H9 (cell line): Measurements from ENCODE around the gene BCL6B. TPM values are rescaled to one million over a fixed set of nuclear protein-coding genes. Genes with fewer than 3 reads are reported as not detected.

Experiments
- DNase-seq: peaks from one replicate; pipeline ENCODE4 v3.0.0-alpha.2; 2017
- H2AFZ ChIP-seq: one replicate; pipeline ENCODE4 v1.6.1; 2013; ENCODE audit warnings: mild to moderate bottlenecking, low read length, control low read depth, moderate library complexity
- H2AK5ac ChIP-seq: 2 replicates; pipeline ENCODE4 v1.6.1; 2013; ENCODE audit warnings: low read length, control low read depth, mixed read lengths; ENCODE audit not compliant: insufficient read length
- H2BK120ac ChIP-seq: one replicate; pipeline ENCODE4 v1.6.1; 2013; ENCODE audit warnings: low read depth, mild to moderate bottlenecking, low read length, control low read depth, inconsistent platforms; ENCODE audit not compliant: poor library complexity, severe bottlenecking
- H2BK12ac ChIP-seq: 2 replicates; pipeline ENCODE4 v1.6.1; 2013; ENCODE audit warnings: low read length, control low read depth, mixed read lengths, low read depth; ENCODE audit not compliant: insufficient read length
- H2BK15ac ChIP-seq: 2 replicates; pipeline ENCODE4 v1.6.1; 2013; ENCODE audit warnings: low read depth, low read length, control low read depth
- H2BK20ac ChIP-seq: one replicate; pipeline ENCODE4 v1.6.1; 2013; ENCODE audit warnings: low read depth, mild to moderate bottlenecking, low read length, control low read depth, inconsistent platforms; ENCODE audit not compliant: poor library complexity, severe bottlenecking
- H2BK5ac ChIP-seq: 2 replicates; pipeline ENCODE4 v1.6.1; 2013; ENCODE audit warnings: low read length, control low read depth, mixed read lengths; ENCODE audit not compliant: insufficient read length
- H3K14ac ChIP-seq: 2 replicates; pipeline ENCODE4 v1.6.1; 2013; ENCODE audit warnings: low read length, control low read depth; ENCODE audit not compliant: insufficient read depth
- H3K18ac ChIP-seq: 2 replicates; pipeline ENCODE4 v1.6.1; 2013; ENCODE audit warnings: low read depth, mild to moderate bottlenecking, mixed read lengths, low read length, control low read depth; ENCODE audit not compliant: insufficient read length
- H3K23ac ChIP-seq: 2 replicates; pipeline ENCODE4 v1.6.1; 2013; ENCODE audit warnings: low read length, control low read depth, mixed read lengths, low read depth; ENCODE audit not compliant: insufficient read length
- H3K23me2 ChIP-seq: 2 replicates; pipeline ENCODE4 v1.6.1; 2013; ENCODE audit warnings: low read depth, mild to moderate bottlenecking, mixed read lengths, low read length, control low read depth; ENCODE audit not compliant: insufficient read length, poor library complexity, severe bottlenecking
- H3K27ac ChIP-seq: 2 replicates; pipeline ENCODE4 v1.5.1; 2013; ENCODE audit warnings: low read length, control low read depth, mixed read lengths, low read depth; ENCODE audit not compliant: insufficient read length
- H3K27me3 ChIP-seq: 2 replicates; pipeline ENCODE4 v1.6.1; 2013; ENCODE audit warnings: low read length, control low read depth, inconsistent platforms; ENCODE audit not compliant: insufficient read depth
- H3K4ac ChIP-seq: 2 replicates; pipeline ENCODE4 v1.6.1; 2013; ENCODE audit warnings: low read depth, mild to moderate bottlenecking, control low read depth, inconsistent platforms, low read length, moderate library complexity
- H3K4me1 ChIP-seq: 2 replicates; pipeline ENCODE4 v1.6.1; 2013; ENCODE audit warnings: low read length, control low read depth, inconsistent platforms; ENCODE audit not compliant: insufficient read depth
- H3K4me2 ChIP-seq: 2 replicates; pipeline ENCODE4 v1.6.1; 2013; ENCODE audit warnings: low read length, control low read depth, mixed read lengths; ENCODE audit not compliant: insufficient read length, insufficient read depth
- H3K56ac ChIP-seq: 2 replicates; pipeline ENCODE4 v1.6.1; 2013; ENCODE audit warnings: low read depth, mild to moderate bottlenecking, mixed read lengths, low read length, control low read depth; ENCODE audit not compliant: insufficient read length
- H3K79me1 ChIP-seq: 2 replicates; pipeline ENCODE4 v1.6.1; 2013; ENCODE audit warnings: low read depth, mild to moderate bottlenecking, moderate library complexity, low read length, control low read depth, inconsistent platforms; ENCODE audit not compliant: insufficient read depth, poor library complexity, severe bottlenecking
- H3K79me2 ChIP-seq: 2 replicates; pipeline ENCODE4 v1.6.1; 2013; ENCODE audit warnings: low read length, control low read depth, inconsistent platforms; ENCODE audit not compliant: insufficient read depth
- H3K9ac ChIP-seq: 2 replicates; pipeline ENCODE4 v1.6.1; 2013; ENCODE audit warnings: low read length, control low read depth, mixed read lengths; ENCODE audit not compliant: insufficient read length; ENCODE audit errors: extremely low read depth
- H3K9me3 ChIP-seq: one replicate; pipeline ENCODE4 v1.6.1; 2013; ENCODE audit warnings: low read depth, low read length, inconsistent platforms; ENCODE audit not compliant: control insufficient read depth
- H3T11ph ChIP-seq: one replicate; pipeline ENCODE4 v1.6.1; 2013; ENCODE audit warnings: mild to moderate bottlenecking, low read length, control low read depth, inconsistent platforms
- H4K20me1 ChIP-seq: one replicate; pipeline ENCODE4 v1.6.1; 2013; ENCODE audit not compliant: control insufficient read depth, insufficient read length, insufficient read depth
- H4K5ac ChIP-seq: 2 replicates; pipeline ENCODE4 v1.6.1; 2013; ENCODE audit warnings: low read depth, mild to moderate bottlenecking, mixed read lengths, low read length, control low read depth; ENCODE audit not compliant: insufficient read length
- H4K8ac ChIP-seq: replicated peaks from 2 replicates; pipeline ENCODE4 v1.6.1; 2013; ENCODE audit warnings: low read length, control low read depth, mixed read lengths, low read depth; ENCODE audit not compliant: insufficient read length
- H4K91ac ChIP-seq: 2 replicates; pipeline ENCODE4 v1.6.1; 2013; ENCODE audit warnings: low read depth, mild to moderate bottlenecking, moderate library complexity, mixed read lengths, low read length, control low read depth; ENCODE audit not compliant: insufficient read length
- H3K27ac Mint-ChIP-seq, 3 experiments: 2 replicates in 2 of 3; 3 replicates in 1 of 3; pipeline ENCODE4 v1.8.0; 2020 to 2021; ENCODE audit warnings: mixed read lengths in 3 of 3, mild to moderate bottlenecking in 1 of 3, moderate library complexity in 1 of 3
- H3K27me3 Mint-ChIP-seq: 2 replicates; pipeline ENCODE4 v1.8.0; 2021; ENCODE audit warnings: low read depth, mild to moderate bottlenecking, moderate library complexity, mixed read lengths
- H3K36me3 Mint-ChIP-seq, 3 experiments: 2 replicates in 2 of 3; 3 replicates in 1 of 3; pipeline ENCODE4 v1.8.0; 2020 to 2021; ENCODE audit warnings: low read depth in 3 of 3, mixed read lengths in 3 of 3; ENCODE audit not compliant: insufficient read depth in 1 of 3
- H3K4me1 Mint-ChIP-seq, 2 experiments: 2 replicates each; pipeline ENCODE4 v1.8.0; 2020; ENCODE audit warnings: mixed read lengths in 2 of 2
- H3K4me3 Mint-ChIP-seq, 2 experiments: 2 replicates in 1 of 2; 3 replicates in 1 of 2; pipeline ENCODE4 v1.8.0; 2020 to 2021; ENCODE audit warnings: mild to moderate bottlenecking in 2 of 2, mixed read lengths in 2 of 2, moderate library complexity in 1 of 2
- H3K9me3 Mint-ChIP-seq, 2 experiments: 2 replicates in 1 of 2; 3 replicates in 1 of 2; pipeline ENCODE4 v1.8.0; 2020; ENCODE audit warnings: mild to moderate bottlenecking in 2 of 2, mixed read lengths in 2 of 2, moderate library complexity in 1 of 2
- CTCF ChIP-seq: fragments of 200-600 bp; sonication (generic); conservative IDR thresholded peaks from 3 replicates; pipeline ENCODE4 v1.8.0; 2021; ENCODE audit warnings: antibody characterized with exemption, mild to moderate bottlenecking
- WGBS: extraction: QIAGEN DNeasy Blood & Tissue Kit; methylation state at CpG from one replicate; pipeline ENCODE4 v1.1.7; 2013; ENCODE audit warnings: missing lambda C conversion rate, low lambda C conversion rate, mixed read lengths; ENCODE audit not compliant: insufficient read length; ENCODE audit errors: extremely low coverage; 5-methylcytosine and 5-hydroxymethylcytosine counted together
- total RNA-seq: library from RNA; stranded (reverse); gene quantifications from 2 replicates; pipeline ENCODE4 v1.2.1, GENCODE V29; 2021

BCL6B gene
- total RNA-seq, 1 experiment from 2014 or later, result 3.3 TPM

- Histone ChIP-seq H3K4me2 (no peak overlapping the region), H3K23me2 (peaks cover 14% of the 10 kb centered on the region), H2BK20ac (no peak overlapping the region), H3K56ac (no peak overlapping the region), H3K4ac (no peak overlapping the region), H2BK5ac (no peak overlapping the region), H4K8ac (no peak overlapping the region), H4K91ac (no peak overlapping the region), H4K5ac (no peak overlapping the region), H3K14ac (no peak overlapping the region), H2AFZ (no peak overlapping the region), H4K20me1 (no peaks in the 10 kb centered on the region), H2BK120ac (no peak overlapping the region), H3K23ac (no peak overlapping the region), H3K27me3 (peaks cover 6% of the 10 kb centered on the region; the same call in 1 of the 2 replicates), H3K4me1 (0 out of 2 replicates have a peak, but pooled peaks cover 3% of the 10 kb centered on the region), H2BK15ac (no peak overlapping the region), H2BK12ac (no peak overlapping the region), H3K79me1 (no peaks in the 10 kb centered on the region), H3K27ac (no peak overlapping the region), H3K9ac (no peak overlapping the region), H3T11ph (no peak overlapping the region), H2AK5ac (no peak overlapping the region), H3K18ac (no peak overlapping the region), H3K9me3 (no peaks in the 10 kb centered on the region), H3K79me2 (no peaks in the 10 kb centered on the region)
- no peak for DNase-seq
- no CpG with 5 or more reads among the region's 1 CpG for WGBS
- Mint-ChIP-seq H3K4me3 (no peak overlapping the region), H3K36me3 (peaks cover 9 to 42% (median 26%) of the 10 kb centered on the region in 3 experiments), H3K27ac (no peak overlapping the region), H3K9me3 (peaks cover 0 to 2% of the 10 kb centered on the region in 2 experiments; a peak in 1 of 5 replicates), H3K4me1 (peaks cover 18 to 27% of the 10 kb centered on the region in 2 experiments), H3K27me3 (peaks cover 42% of the 10 kb centered on the region)
- no peak for TF ChIP-seq CTCF
Measured at GRCh38 chr17:7025245-7025644, 2.4 kb downstream of the BCL6B start.
